ENCODE results near the gene LCNL1.

LCNL1 gene

GRCh38 chr9:137013571-137013940 is 30.8 kb downstream of the LCNL1 start:
- DNase-seq: no peak

- DNase-seq: no peak
Observed at GRCh38 chr9:137014166-137014565, 31.4 kb downstream of the LCNL1 start.

- no peak for DNase-seq
Observed at GRCh38 chr9:137014776-137015539, 32.2 kb downstream of the LCNL1 start.

GRCh38 chr9:137015540-137015930 is 32.7 kb downstream of the LCNL1 start:
- no peak for DNase-seq

- DNase-seq: no peak
Observed at GRCh38 chr9:137015976-137016375, 33.2 kb downstream of the LCNL1 start.

- no peak for DNase-seq
Observed at GRCh38 chr9:137016436-137016835, 33.6 kb downstream of the LCNL1 start.

GRCh38 chr9:137017071-137017470 is 34.3 kb downstream of the LCNL1 start:
- DNase-seq: no peak

- DNase-seq: no peak
Observed at GRCh38 chr9:137017791-137018497, 35.2 kb downstream of the LCNL1 start.

- DNase-seq: no peak
Observed at GRCh38 chr9:137018761-137019559, 36.2 kb downstream of the LCNL1 start.

GRCh38 chr9:137019891-137020683 is 37.3 kb downstream of the LCNL1 start:
- no peak for DNase-seq

GRCh38 chr9:137020771-137021567 is 38.2 kb downstream of the LCNL1 start:
- DNase-seq: no peak

GRCh38 chr9:137021568-137021978 is 38.8 kb downstream of the LCNL1 start:
- DNase-seq: no peak

GRCh38 chr9:137021979-137022661 is 39.3 kb downstream of the LCNL1 start:
- peak; percentile 14 to 46 for DNase-seq

GRCh38 chr9:137022662-137023008 is 39.8 kb downstream of the LCNL1 start:
- no peak for DNase-seq

- no peak for DNase-seq
Observed at GRCh38 chr9:137023157-137023556, 40.4 kb downstream of the LCNL1 start.

- DNase-seq: no peak
Observed at GRCh38 chr9:137023583-137023991, 40.8 kb downstream of the LCNL1 start.

GRCh38 chr9:137025517-137025966 is 42.7 kb downstream of the LCNL1 start:
- no peak for DNase-seq

- no peak for DNase-seq
Observed at GRCh38 chr9:137026384-137026783, 43.6 kb downstream of the LCNL1 start.

GRCh38 chr9:137026828-137027227 is 44.0 kb downstream of the LCNL1 start:
- no peak for DNase-seq

GRCh38 chr9:137027369-137028262 is 44.8 kb downstream of the LCNL1 start, which contains the start of gene ABCA2:
TSS of gene ABCA2 (minus strand) at chr9:137028237. CDS start at chr9:137028140, 97 bp downstream.
- no peak for DNase-seq
